Measurements from ENCODE around the gene SDR42E2. TPM values are rescaled to one million over a fixed set of nuclear protein-coding genes. Genes with fewer than 3 reads are reported as not detected.
"Not testable (repeated sequence)": the region's sequence is repeated elsewhere in the genome, so short reads cannot be mapped to it uniquely, and the experiment has no call there.

The SDR42E2 gene
- total RNA-seq, 1 donor from 2014 or later: not detected

DNA sequence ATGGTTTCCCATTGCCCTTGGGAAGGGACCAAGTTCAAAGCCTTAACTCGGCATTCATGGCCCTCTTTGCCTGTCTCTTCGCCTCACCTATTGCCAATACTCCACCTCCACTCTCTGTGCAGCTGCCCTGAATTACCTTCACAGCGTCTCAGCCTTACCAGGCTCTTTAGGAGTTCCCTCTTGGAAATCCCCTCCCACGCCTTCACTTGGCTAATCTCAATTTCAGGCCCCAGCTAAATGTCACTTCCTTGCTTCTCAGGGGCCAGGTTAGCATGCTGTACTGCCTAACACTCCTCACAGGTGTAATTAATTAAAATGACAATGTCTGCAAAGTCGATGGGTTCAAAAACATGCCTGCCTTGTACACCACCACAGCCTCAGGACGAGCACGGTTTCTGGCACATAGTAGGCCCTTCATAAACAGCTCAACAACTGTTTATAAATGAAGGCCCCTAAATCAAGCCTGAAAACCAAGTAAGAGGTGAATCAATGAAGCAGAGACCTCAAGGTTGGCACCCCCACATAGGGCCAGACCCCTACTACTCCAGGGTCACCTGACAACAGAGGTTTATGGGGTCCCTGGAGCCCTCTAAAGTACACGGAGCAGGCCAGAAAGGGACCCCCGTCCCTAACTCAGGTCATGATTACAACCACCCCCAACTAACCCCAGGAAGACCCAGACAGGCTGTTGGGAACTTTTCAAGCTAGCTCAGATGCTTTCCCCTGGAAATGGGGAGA lies 32.6 kb downstream of the SDR42E2 start:
- H3K27me3 Mint-ChIP-seq (ENCODE audit: unreplicated experiment): peaks cover 17% of the 10 kb centered on the region
- DNase-seq: no peak
- H3K27ac Mint-ChIP-seq (ENCODE audit: unreplicated experiment): peak overlapping the region; percentile 97
- TF ChIP-seq CTCF (IDR thresholded peaks at IDR 0.05; ENCODE audit: partially characterized antibody, unreplicated experiment): no peak
- peaks cover 19% of the 10 kb centered on the region for H3K9me3 Mint-ChIP-seq (ENCODE audit: unreplicated experiment)
- peaks cover 5% of the 10 kb centered on the region for H3K36me3 Mint-ChIP-seq (ENCODE audit: unreplicated experiment)
- H3K4me1 Mint-ChIP-seq (ENCODE audit: low read depth, unreplicated experiment): no peaks in the 10 kb centered on the region
- peak overlapping the region; percentile 87 for H3K4me3 Mint-ChIP-seq (ENCODE audit: unreplicated experiment)

DNA sequence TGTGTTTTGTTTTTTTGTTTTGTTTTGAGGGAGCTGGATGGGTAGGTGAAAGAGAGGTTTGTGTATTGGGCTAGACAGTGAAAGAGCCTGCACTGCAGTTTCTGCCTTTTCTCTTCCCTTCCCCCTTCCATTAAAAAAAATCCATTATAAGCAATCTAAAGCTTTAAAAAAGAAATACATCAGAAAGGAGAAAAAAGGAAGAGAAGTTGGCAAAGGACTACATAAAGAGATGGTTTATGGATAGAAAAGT lies 33.1 kb downstream of the SDR42E2 start:
- Mint-ChIP-seq H3K36me3 (ENCODE audit: unreplicated experiment) (peaks cover 5% of the 10 kb centered on the region), H3K4me3 (ENCODE audit: unreplicated experiment) (peak overlapping the region; percentile 87), H3K27me3 (ENCODE audit: unreplicated experiment) (peaks cover 17% of the 10 kb centered on the region), H3K9me3 (ENCODE audit: unreplicated experiment) (peaks cover 19% of the 10 kb centered on the region), H3K27ac (ENCODE audit: unreplicated experiment) (peak overlapping the region; percentile 97), H3K4me1 (ENCODE audit: low read depth, unreplicated experiment) (no peaks in the 10 kb centered on the region)
- TF ChIP-seq CTCF (IDR thresholded peaks at IDR 0.05; ENCODE audit: partially characterized antibody, unreplicated experiment): no peak
- DNase-seq: no peak

- peaks cover 15% of the 10 kb centered on the region for H3K27me3 Mint-ChIP-seq (ENCODE audit: unreplicated experiment)
- peaks cover 5% of the 10 kb centered on the region for H3K36me3 Mint-ChIP-seq (ENCODE audit: unreplicated experiment)
Measured at GRCh38 chr16:22195695-22196558, 33.6 kb downstream of the SDR42E2 start.

DNA sequence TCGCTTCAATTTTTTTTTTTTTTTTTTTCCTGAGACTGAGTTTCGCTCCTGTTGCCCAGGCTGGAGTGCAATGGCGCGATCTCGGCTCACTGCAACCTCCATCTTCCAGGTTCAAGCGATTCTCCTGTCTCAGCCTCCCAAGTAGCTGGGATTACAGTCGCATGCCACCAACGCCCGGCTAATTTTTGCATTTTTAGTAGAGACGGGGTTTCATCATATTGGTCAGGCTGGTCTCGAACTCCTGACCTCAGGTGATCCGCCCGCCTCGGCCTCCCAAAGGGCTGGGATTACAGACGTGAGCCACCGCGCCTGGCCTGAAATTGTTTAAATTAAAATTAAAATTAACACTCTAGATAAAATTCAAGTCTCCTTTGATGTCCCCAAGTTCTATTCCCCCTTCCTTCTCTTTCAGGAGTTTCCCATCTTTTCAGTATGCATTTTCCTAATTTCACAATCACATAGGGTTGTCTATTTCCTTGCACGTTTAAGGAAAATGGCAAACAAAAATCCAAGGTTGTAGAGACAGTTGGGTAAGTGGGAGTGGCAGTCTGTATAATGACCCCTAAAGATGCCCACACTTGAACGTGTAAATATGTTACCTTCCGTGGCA lies 34.4 kb downstream of the SDR42E2 start:
- not testable (repeated sequence) for H3K27ac Mint-ChIP-seq (ENCODE audit: unreplicated experiment); H3K4me1 Mint-ChIP-seq (ENCODE audit: low read depth, unreplicated experiment); DNase-seq; H3K36me3 Mint-ChIP-seq (ENCODE audit: unreplicated experiment)
- H3K9me3 Mint-ChIP-seq (ENCODE audit: unreplicated experiment): peaks cover 19% of the 10 kb centered on the region
- H3K27me3 Mint-ChIP-seq (ENCODE audit: unreplicated experiment): peaks cover 15% of the 10 kb centered on the region
- peak overlapping the region; percentile 73 for H3K4me3 Mint-ChIP-seq (ENCODE audit: unreplicated experiment)

More at GRCh38 chr16:22195695-22196558, 33.6 kb downstream of the SDR42E2 start:
- DNase-seq: peak; percentile 87
- peak; percentile 77 for TF ChIP-seq CTCF (IDR thresholded peaks at IDR 0.05; ENCODE audit: partially characterized antibody, unreplicated experiment)
- Mint-ChIP-seq H3K4me3 (ENCODE audit: unreplicated experiment) (peak overlapping the region; percentile 87), H3K27ac (ENCODE audit: unreplicated experiment) (peak overlapping the region; percentile 97), H3K4me1 (ENCODE audit: low read depth, unreplicated experiment) (no peaks in the 10 kb centered on the region), H3K9me3 (ENCODE audit: unreplicated experiment) (peaks cover 19% of the 10 kb centered on the region)

GRCh38 chr16:22198547-22199293 lies 36.4 kb downstream of the SDR42E2 start:
- Mint-ChIP-seq H3K27ac (ENCODE audit: unreplicated experiment) (no peak overlapping the region), H3K4me3 (ENCODE audit: unreplicated experiment) (no peak overlapping the region), H3K36me3 (ENCODE audit: unreplicated experiment) (peaks cover 5% of the 10 kb centered on the region), H3K9me3 (ENCODE audit: unreplicated experiment) (peaks cover 17% of the 10 kb centered on the region), H3K4me1 (ENCODE audit: low read depth, unreplicated experiment) (no peaks in the 10 kb centered on the region), H3K27me3 (ENCODE audit: unreplicated experiment) (peaks cover 15% of the 10 kb centered on the region)
- no peak for TF ChIP-seq CTCF (IDR thresholded peaks at IDR 0.05; ENCODE audit: partially characterized antibody, unreplicated experiment)
- DNase-seq: no peak
